Mucosa of rectum (tissue), 2 donors: ENCODE measurements around the gene SRCIN1.
"Not testable (repeated sequence)": the region's sequence is repeated elsewhere in the genome, so short reads cannot be mapped to it uniquely, and the experiment has no call there.

ENCODE experiments used
- H3K27ac ChIP-seq, 2 donors: one replicate each; pipeline ENCODE4 v1.7.0; 2013; ENCODE audit warnings: inconsistent platforms in 2 of 2, low read depth in 2 of 2, low read length in 2 of 2
- H3K27me3 ChIP-seq, 2 donors: one replicate each; pipeline ENCODE4 v1.7.0; 2013; ENCODE audit warnings: low read length in 2 of 2; ENCODE audit not compliant: control insufficient read depth in 2 of 2, insufficient read depth in 2 of 2
- H3K36me3 ChIP-seq, 2 donors: one replicate each; pipeline ENCODE4 v1.7.0; 2013; ENCODE audit warnings: low read length in 2 of 2; ENCODE audit not compliant: control insufficient read depth in 2 of 2, insufficient read depth in 2 of 2
- H3K4me1 ChIP-seq, 2 donors: one replicate each; pipeline ENCODE4 v1.7.0; 2013; ENCODE audit warnings: low read length in 2 of 2, mild to moderate bottlenecking in 1 of 2; ENCODE audit not compliant: control insufficient read depth in 2 of 2, insufficient read depth in 2 of 2
- H3K4me3 ChIP-seq, 2 donors: one replicate each; pipeline ENCODE4 v1.7.0; 2013; ENCODE audit warnings: low read length in 2 of 2
- H3K9ac ChIP-seq, 2 donors: one replicate each; pipeline ENCODE4 v1.7.0; 2013; ENCODE audit warnings: low read length in 2 of 2, low read depth in 1 of 2, mild to moderate bottlenecking in 1 of 2
- H3K9me3 ChIP-seq, 2 donors: one replicate each; pipeline ENCODE4 v1.7.0; 2013; ENCODE audit warnings: low read length in 2 of 2; ENCODE audit not compliant: control insufficient read depth in 2 of 2
- donor health status: healthy.
- donor health status: Normal muscosa, but diverticular disease.

SRCIN1 gene

GRCh38 chr17:38533866-38534497 lies 71.8 kb downstream of the SRCIN1 start:
- Histone ChIP-seq H3K27ac (no peak overlapping the region), H3K9me3 (no peaks in the 10 kb centered on the region), H3K27me3 (peaks cover 11 to 23% of the 10 kb centered on the region in 2 donors), H3K4me1 (peaks cover 0 to 4% of the 10 kb centered on the region in 2 donors), H3K4me3 (no peak overlapping the region), H3K9ac (no peak overlapping the region), H3K36me3 (no peaks in the 10 kb centered on the region)

GRCh38 chr17:38533241-38533640 lies 72.5 kb downstream of the SRCIN1 start:
- Histone ChIP-seq H3K4me1 (no peaks in the 10 kb centered on the region), H3K27ac (no peak overlapping the region), H3K9ac (no peak overlapping the region), H3K27me3 (peaks cover 12 to 23% of the 10 kb centered on the region in 2 donors), H3K4me3 (no peak overlapping the region), H3K9me3 (no peaks in the 10 kb centered on the region), H3K36me3 (no peaks in the 10 kb centered on the region)

GRCh38 chr17:38532451-38532850 lies 73.3 kb downstream of the SRCIN1 start:
- H3K36me3 ChIP-seq: no peaks in the 10 kb centered on the region
- H3K27ac ChIP-seq: no peak overlapping the region
- no peaks in the 10 kb centered on the region for H3K4me1 ChIP-seq
- H3K27me3 ChIP-seq: peaks cover 13 to 23% of the 10 kb centered on the region in 2 donors
- no peak overlapping the region for H3K9ac ChIP-seq
- no peaks in the 10 kb centered on the region for H3K9me3 ChIP-seq
- no peak overlapping the region for H3K4me3 ChIP-seq

- H3K36me3 ChIP-seq, H3K27ac ChIP-seq, H3K4me1 ChIP-seq, H3K9me3 ChIP-seq, H3K9ac ChIP-seq, H3K4me3 ChIP-seq: not testable (repeated sequence)
- H3K27me3 ChIP-seq: peaks cover 13 to 23% of the 10 kb centered on the region in 2 donors
Measured at GRCh38 chr17:38531761-38532160, 74.0 kb downstream of the SRCIN1 start.

- H3K4me3 ChIP-seq, H3K36me3 ChIP-seq, H3K9ac ChIP-seq, H3K27ac ChIP-seq, H3K9me3 ChIP-seq, H3K4me1 ChIP-seq: not testable (repeated sequence)
- H3K27me3 ChIP-seq: peaks cover 9 to 18% of the 10 kb centered on the region in 2 donors
Measured at GRCh38 chr17:38530856-38531255, 74.9 kb downstream of the SRCIN1 start.

GRCh38 chr17:38528141-38528540 lies 77.6 kb downstream of the SRCIN1 start:
- not testable (repeated sequence) for H3K27ac ChIP-seq, H3K9me3 ChIP-seq, H3K36me3 ChIP-seq, H3K9ac ChIP-seq, H3K4me3 ChIP-seq, H3K4me1 ChIP-seq, H3K27me3 ChIP-seq

GRCh38 chr17:38526526-38526925 lies 79.2 kb downstream of the SRCIN1 start:
- not testable (repeated sequence) for H3K27ac ChIP-seq, H3K9ac ChIP-seq, H3K27me3 ChIP-seq, H3K36me3 ChIP-seq, H3K9me3 ChIP-seq, H3K4me3 ChIP-seq, H3K4me1 ChIP-seq

- no peak overlapping the region for H3K27ac ChIP-seq
- no peak overlapping the region for H3K4me3 ChIP-seq
- H3K9me3 ChIP-seq: no peaks in the 10 kb centered on the region
- H3K36me3 ChIP-seq: no peaks in the 10 kb centered on the region
- H3K9ac ChIP-seq: no peak overlapping the region
- no peaks in the 10 kb centered on the region for H3K4me1 ChIP-seq
- H3K27me3 ChIP-seq: peaks cover 10 to 21% of the 10 kb centered on the region in 2 donors
Measured at GRCh38 chr17:38512473-38513058, 93.2 kb downstream of the SRCIN1 start.

GRCh38 chr17:38511150-38512108 lies 94.3 kb downstream of the SRCIN1 start:
- Histone ChIP-seq H3K9me3 (no peaks in the 10 kb centered on the region), H3K9ac (no peak overlapping the region), H3K36me3 (peaks cover 0 to 2% of the 10 kb centered on the region in 2 donors), H3K4me1 (no peaks in the 10 kb centered on the region), H3K27ac (no peak overlapping the region), H3K4me3 (no peak overlapping the region), H3K27me3 (peaks cover 10 to 21% of the 10 kb centered on the region in 2 donors)
